ENCODE results near the gene TMEM88. TPM values are rescaled to one million over a fixed set of nuclear protein-coding genes. Genes with fewer than 3 reads are reported as not detected.

The TMEM88 gene
- total and polyA plus RNA-seq, 2 donors (not counting 1 experiment from before 2014, with no cell fraction given), result 0.17 TPM; not detected in 1

GRCh38 chr17:7838090-7839075, 16.5 kb upstream of the TMEM88 start:
- Histone ChIP-seq H3K9me3 (ENCODE audit: control insufficient read depth, insufficient read depth, low read depth, low read length) (no peaks in the 10 kb centered on the region), H3K79me2 (ENCODE audit: control insufficient read depth, insufficient read depth, low read length) (peaks cover 27% of the 10 kb centered on the region), H3K27me3 (ENCODE audit: control insufficient read depth, insufficient read depth, low read length) (no peaks in the 10 kb centered on the region), H3K9ac (ENCODE audit: insufficient read depth, low read length) (peak overlapping the region; percentile 40), H3K4me1 (ENCODE audit: control insufficient read depth, extremely low read depth, insufficient read depth, low read length) (peaks cover 26% of the 10 kb centered on the region), H3K36me3 (ENCODE audit: control insufficient read depth, insufficient read depth, low read length) (peaks cover 7% of the 10 kb centered on the region), H3K4me2 (ENCODE audit: extremely low read depth, insufficient read depth, low read length) (peak overlapping the region; percentile 76), H3K4me3 (replicated peaks in 1 of 4; ENCODE audit: control extremely low read depth in 1 of 4, insufficient read depth in 1 of 4, low read depth in 3 of 4, low read length in 4 of 4) (peak overlapping the region; percentile 15 to 92 (median 56)), H4K20me1 (ENCODE audit: control insufficient read depth, extremely low read depth, insufficient read depth, low read length) (no peaks in the 10 kb centered on the region), H2AFZ (ENCODE audit: low read length) (no peak overlapping the region), H3K27ac (ENCODE audit: insufficient read depth, low read length) (peak overlapping the region; percentile 98)
- DNase-seq (ENCODE audit: low read depth in 2 of 2), result peak; percentile 75 to 88
- TF ChIP-seq EZH2 (IDR thresholded peaks at IDR 0.05; ENCODE audit: low read length, missing control alignments) (no peak), CTCF (conservative IDR thresholded peaks at IDR 0.05 in 1 of 2, IDR thresholded peaks at IDR 0.05 in 1 of 2; ENCODE audit: low read depth in 1 of 2, low read length in 2 of 2) (no peak)

- Histone ChIP-seq H3K27ac (ENCODE audit: insufficient read depth, low read length) (peak overlapping the region; percentile 48), H3K9ac (ENCODE audit: insufficient read depth, low read length) (peak overlapping the region; percentile 27), H3K4me3 (replicated peaks in 1 of 4; ENCODE audit: control extremely low read depth in 1 of 4, insufficient read depth in 1 of 4, low read depth in 3 of 4, low read length in 4 of 4) (peak overlapping the region in 3 of 4 experiments; percentile 38 to 92 (median 73)), H3K36me3 (ENCODE audit: control insufficient read depth, insufficient read depth, low read length) (peaks cover 7% of the 10 kb centered on the region), H3K4me2 (ENCODE audit: extremely low read depth, insufficient read depth, low read length) (peak overlapping the region; percentile 75), H4K20me1 (ENCODE audit: control insufficient read depth, extremely low read depth, insufficient read depth, low read length) (no peaks in the 10 kb centered on the region), H3K27me3 (ENCODE audit: control insufficient read depth, insufficient read depth, low read length) (no peaks in the 10 kb centered on the region), H3K79me2 (ENCODE audit: control insufficient read depth, insufficient read depth, low read length) (peaks cover 31% of the 10 kb centered on the region), H3K4me1 (ENCODE audit: control insufficient read depth, extremely low read depth, insufficient read depth, low read length) (peaks cover 26% of the 10 kb centered on the region), H2AFZ (ENCODE audit: low read length) (no peak overlapping the region), H3K9me3 (ENCODE audit: control insufficient read depth, insufficient read depth, low read depth, low read length) (no peaks in the 10 kb centered on the region)
- no peak for DNase-seq (ENCODE audit: low read depth in 2 of 2)
- TF ChIP-seq CTCF (conservative IDR thresholded peaks at IDR 0.05 in 1 of 2, IDR thresholded peaks at IDR 0.05 in 1 of 2; ENCODE audit: low read depth in 1 of 2, low read length in 2 of 2) (no peak), EZH2 (IDR thresholded peaks at IDR 0.05; ENCODE audit: low read length, missing control alignments) (no peak)
Observed at GRCh38 chr17:7839190-7839875, 15.5 kb upstream of the TMEM88 start.

- peaks cover 26% of the 10 kb centered on the region for H3K4me1 ChIP-seq (ENCODE audit: control insufficient read depth, extremely low read depth, insufficient read depth, low read length)
- no peak overlapping the region for H3K9ac ChIP-seq (ENCODE audit: insufficient read depth, low read length)
- no peak overlapping the region for H2AFZ ChIP-seq (ENCODE audit: low read length)
- H3K36me3 ChIP-seq (ENCODE audit: control insufficient read depth, insufficient read depth, low read length), result peaks cover 7% of the 10 kb centered on the region
- no peaks in the 10 kb centered on the region for H4K20me1 ChIP-seq (ENCODE audit: control insufficient read depth, extremely low read depth, insufficient read depth, low read length)
- peaks cover 33% of the 10 kb centered on the region for H3K79me2 ChIP-seq (ENCODE audit: control insufficient read depth, insufficient read depth, low read length)
- no peak for TF ChIP-seq EZH2 (IDR thresholded peaks at IDR 0.05; ENCODE audit: low read length, missing control alignments)
- TF ChIP-seq CTCF (conservative IDR thresholded peaks at IDR 0.05 in 1 of 2, IDR thresholded peaks at IDR 0.05 in 1 of 2; ENCODE audit: low read depth in 1 of 2, low read length in 2 of 2), result no peak
- H3K9me3 ChIP-seq (ENCODE audit: control insufficient read depth, insufficient read depth, low read depth, low read length), result no peaks in the 10 kb centered on the region
- H3K27me3 ChIP-seq (ENCODE audit: control insufficient read depth, insufficient read depth, low read length), result no peaks in the 10 kb centered on the region
- no peak overlapping the region for H3K4me2 ChIP-seq (ENCODE audit: extremely low read depth, insufficient read depth, low read length)
- H3K27ac ChIP-seq (ENCODE audit: insufficient read depth, low read length), result no peak overlapping the region
- peak overlapping the region in 1 of 4 experiments; percentile 92 for H3K4me3 ChIP-seq (replicated peaks in 1 of 4; ENCODE audit: control extremely low read depth in 1 of 4, insufficient read depth in 1 of 4, low read depth in 3 of 4, low read length in 4 of 4)
- peak; percentile 36 to 56 for DNase-seq (ENCODE audit: low read depth in 2 of 2)
Observed at GRCh38 chr17:7839876-7840261, 15.0 kb upstream of the TMEM88 start.

Data from fibroblast of lung (primary cell).